ENCODE data around the gene BCAM. TPM values are rescaled to one million over a fixed set of nuclear protein-coding genes. Genes with fewer than 3 reads are reported as not detected.
"Not testable (repeated sequence)": the region's sequence is repeated elsewhere in the genome, so short reads cannot be mapped to it uniquely, and the experiment has no call there.

BCAM gene
- total RNA-seq, 1 donor, result not detected

- H3K9me3 ChIP-seq (ENCODE audit: low read depth, low read length), result no peaks in the 10 kb centered on the region
- peaks cover 46% of the 10 kb centered on the region for H3K4me1 ChIP-seq (ENCODE audit: insufficient read depth, low read length)
- no peak overlapping the region for H3K4me3 ChIP-seq (ENCODE audit: low read length)
- peaks cover 3% of the 10 kb centered on the region for H3K27me3 ChIP-seq (ENCODE audit: insufficient read depth, low read length)
Measured at GRCh38 chr19:44848036-44848811, 39.3 kb downstream of the BCAM start.

GRCh38 chr19:44848812-44849447 is 40.0 kb downstream of the BCAM start:
- Histone ChIP-seq H3K27me3 (ENCODE audit: insufficient read depth, low read length) (peaks cover 3% of the 10 kb centered on the region), H3K4me1 (ENCODE audit: insufficient read depth, low read length) (peaks cover 46% of the 10 kb centered on the region), H3K9me3 (ENCODE audit: low read depth, low read length) (no peaks in the 10 kb centered on the region), H3K4me3 (ENCODE audit: low read length) (no peak overlapping the region)

GRCh38 chr19:44850641-44851109 is 41.8 kb downstream of the BCAM start:
- Histone ChIP-seq H3K4me3 (ENCODE audit: low read length) (no peak overlapping the region), H3K9me3 (ENCODE audit: low read depth, low read length) (no peaks in the 10 kb centered on the region), H3K4me1 (ENCODE audit: insufficient read depth, low read length) (peaks cover 33% of the 10 kb centered on the region), H3K27me3 (ENCODE audit: insufficient read depth, low read length) (peaks cover 3% of the 10 kb centered on the region)

GRCh38 chr19:44851427-44851826 is 42.5 kb downstream of the BCAM start:
- no peaks in the 10 kb centered on the region for H3K9me3 ChIP-seq (ENCODE audit: low read depth, low read length)
- peaks cover 3% of the 10 kb centered on the region for H3K27me3 ChIP-seq (ENCODE audit: insufficient read depth, low read length)
- no peak overlapping the region for H3K4me3 ChIP-seq (ENCODE audit: low read length)
- H3K4me1 ChIP-seq (ENCODE audit: insufficient read depth, low read length), result peaks cover 36% of the 10 kb centered on the region

- Histone ChIP-seq H3K9me3 (ENCODE audit: low read depth, low read length) (no peaks in the 10 kb centered on the region), H3K4me1 (ENCODE audit: insufficient read depth, low read length) (peaks cover 19% of the 10 kb centered on the region), H3K4me3 (ENCODE audit: low read length) (no peak overlapping the region), H3K27me3 (ENCODE audit: insufficient read depth, low read length) (no peaks in the 10 kb centered on the region)
Measured at GRCh38 chr19:44855606-44856005, 46.7 kb downstream of the BCAM start.

- H3K27me3 ChIP-seq (ENCODE audit: insufficient read depth, low read length), result no peaks in the 10 kb centered on the region
- H3K4me3 ChIP-seq (ENCODE audit: low read length), result no peak overlapping the region
- no peaks in the 10 kb centered on the region for H3K9me3 ChIP-seq (ENCODE audit: low read depth, low read length)
- peaks cover 19% of the 10 kb centered on the region for H3K4me1 ChIP-seq (ENCODE audit: insufficient read depth, low read length)
Measured at GRCh38 chr19:44856421-44857083, 47.6 kb downstream of the BCAM start.

GRCh38 chr19:44857837-44858236 is 48.9 kb downstream of the BCAM start:
- Histone ChIP-seq H3K27me3 (ENCODE audit: insufficient read depth, low read length) (no peaks in the 10 kb centered on the region), H3K4me1 (ENCODE audit: insufficient read depth, low read length) (peaks cover 19% of the 10 kb centered on the region), H3K4me3 (ENCODE audit: low read length) (no peak overlapping the region)

GRCh38 chr19:44861576-44861975 is 52.7 kb downstream of the BCAM start:
- H3K4me1 ChIP-seq (ENCODE audit: insufficient read depth, low read length); H3K9me3 ChIP-seq (ENCODE audit: low read depth, low read length); H3K27me3 ChIP-seq (ENCODE audit: insufficient read depth, low read length); H3K4me3 ChIP-seq (ENCODE audit: low read length): not testable (repeated sequence)

More at GRCh38 chr19:44857837-44858236, 48.9 kb downstream of the BCAM start:
- H3K9me3 ChIP-seq (ENCODE audit: low read depth, low read length), result no peaks in the 10 kb centered on the region

GRCh38 chr19:44863990-44864389 is 55.1 kb downstream of the BCAM start:
- H3K4me3 ChIP-seq (ENCODE audit: low read length), result no peak overlapping the region
- H3K9me3 ChIP-seq (ENCODE audit: low read depth, low read length), result no peaks in the 10 kb centered on the region
- H3K4me1 ChIP-seq (ENCODE audit: insufficient read depth, low read length), result peaks cover 11% of the 10 kb centered on the region
- H3K27me3 ChIP-seq (ENCODE audit: insufficient read depth, low read length), result no peaks in the 10 kb centered on the region

GRCh38 chr19:44865196-44865767 is 56.4 kb downstream of the BCAM start:
- H3K27me3 ChIP-seq (ENCODE audit: insufficient read depth, low read length), result no peaks in the 10 kb centered on the region
- no peak overlapping the region for H3K4me3 ChIP-seq (ENCODE audit: low read length)
- H3K4me1 ChIP-seq (ENCODE audit: insufficient read depth, low read length), result peaks cover 24% of the 10 kb centered on the region
- no peaks in the 10 kb centered on the region for H3K9me3 ChIP-seq (ENCODE audit: low read depth, low read length)

- no peaks in the 10 kb centered on the region for H3K9me3 ChIP-seq (ENCODE audit: low read depth, low read length)
- H3K4me1 ChIP-seq (ENCODE audit: insufficient read depth, low read length), result peaks cover 28% of the 10 kb centered on the region
- no peaks in the 10 kb centered on the region for H3K27me3 ChIP-seq (ENCODE audit: insufficient read depth, low read length)
- no peak overlapping the region for H3K4me3 ChIP-seq (ENCODE audit: low read length)
Measured at GRCh38 chr19:44866664-44867063, 57.8 kb downstream of the BCAM start.

GRCh38 chr19:44867578-44867977 is 58.7 kb downstream of the BCAM start:
- no peaks in the 10 kb centered on the region for H3K27me3 ChIP-seq (ENCODE audit: insufficient read depth, low read length)
- no peak overlapping the region for H3K4me3 ChIP-seq (ENCODE audit: low read length)
- no peaks in the 10 kb centered on the region for H3K9me3 ChIP-seq (ENCODE audit: low read depth, low read length)
- H3K4me1 ChIP-seq (ENCODE audit: insufficient read depth, low read length), result peaks cover 28% of the 10 kb centered on the region

- no peaks in the 10 kb centered on the region for H3K27me3 ChIP-seq (ENCODE audit: insufficient read depth, low read length)
- H3K9me3 ChIP-seq (ENCODE audit: low read depth, low read length), result no peaks in the 10 kb centered on the region
- peaks cover 28% of the 10 kb centered on the region for H3K4me1 ChIP-seq (ENCODE audit: insufficient read depth, low read length)
- H3K4me3 ChIP-seq (ENCODE audit: low read length), result no peak overlapping the region
Measured at GRCh38 chr19:44869733-44870470, 61.0 kb downstream of the BCAM start.

Measured in mononuclear cell (primary cell).